ENCODE data around the gene TOMT. TPM values are rescaled to one million over a fixed set of nuclear protein-coding genes. Genes with fewer than 3 reads are reported as not detected.

The TOMT gene
- total and polyA plus RNA-seq, 2 donors = not detected

DNA sequence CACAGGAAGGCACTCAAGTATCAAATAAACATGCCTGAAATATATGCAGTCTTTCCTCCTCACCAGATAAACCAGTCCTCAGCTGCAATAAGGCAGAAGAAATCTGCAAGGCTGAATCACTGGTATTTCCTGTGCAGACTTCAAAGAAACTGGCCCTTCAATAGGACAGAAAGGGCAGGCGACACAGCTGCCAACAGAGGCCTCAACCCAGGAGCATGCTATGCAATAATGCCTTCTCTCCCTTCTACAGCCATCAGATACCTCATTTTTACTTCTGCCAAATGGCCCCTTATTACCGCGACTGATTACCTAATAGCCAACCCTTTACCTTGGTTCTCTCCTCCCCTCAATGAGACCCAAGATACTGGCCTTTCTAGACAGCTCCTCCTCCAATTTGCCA, 33.4 kb upstream of the TOMT start:
- Histone ChIP-seq H3K4me3 (ENCODE audit: low read length in 2 of 2) (no peak overlapping the region), H3K9me3 (ENCODE audit: control insufficient read depth in 2 of 2, insufficient read depth in 1 of 2, low read length in 1 of 2) (no peaks in the 10 kb centered on the region), H3K36me3 (ENCODE audit: control insufficient read depth in 2 of 2, insufficient read depth in 2 of 2, low read length in 1 of 2) (peaks cover 0 to 28% of the 10 kb centered on the region in 2 donors), H3K27me3 (ENCODE audit: control insufficient read depth in 2 of 2, insufficient read depth in 1 of 2, low read length in 1 of 2) (no peaks in the 10 kb centered on the region), H3K4me1 (ENCODE audit: control insufficient read depth in 2 of 2, insufficient read depth in 2 of 2, low read length in 2 of 2) (peaks cover 2 to 23% of the 10 kb centered on the region in 2 donors), H3K27ac (ENCODE audit: low read depth in 1 of 2, low read length in 1 of 2) (peak overlapping the region in 1 of 2 donors; percentile 43)
- DNase-seq (ENCODE audit: low read depth in 6 of 9, low spot score in 9 of 9) = peak in 1 of 9 donors; percentile 9
- WGBS = 73% methylated on average over 3 of the region's 3 CpGs

GRCh38 chr11:72075109-72075508, 30.6 kb upstream of the TOMT start:
- WGBS = 95% methylated on average over 1 of the region's 1 CpG
- Histone ChIP-seq H3K9me3 (ENCODE audit: control insufficient read depth in 2 of 2, insufficient read depth in 1 of 2, low read length in 1 of 2) (no peaks in the 10 kb centered on the region), H3K36me3 (ENCODE audit: control insufficient read depth in 2 of 2, insufficient read depth in 2 of 2, low read length in 1 of 2) (peaks cover 0 to 13% of the 10 kb centered on the region in 2 donors), H3K27ac (ENCODE audit: low read depth in 1 of 2, low read length in 1 of 2) (peak overlapping the region; percentile 47 to 62), H3K4me3 (ENCODE audit: low read length in 2 of 2) (no peak overlapping the region), H3K4me1 (ENCODE audit: control insufficient read depth in 2 of 2, insufficient read depth in 2 of 2, low read length in 2 of 2) (peaks cover 10 to 32% of the 10 kb centered on the region in 2 donors), H3K27me3 (ENCODE audit: control insufficient read depth in 2 of 2, insufficient read depth in 1 of 2, low read length in 1 of 2) (no peaks in the 10 kb centered on the region)
- peak in 3 of 9 donors; percentile 11 to 49 (median 29) for DNase-seq (ENCODE audit: low read depth in 6 of 9, low spot score in 9 of 9)

DNA sequence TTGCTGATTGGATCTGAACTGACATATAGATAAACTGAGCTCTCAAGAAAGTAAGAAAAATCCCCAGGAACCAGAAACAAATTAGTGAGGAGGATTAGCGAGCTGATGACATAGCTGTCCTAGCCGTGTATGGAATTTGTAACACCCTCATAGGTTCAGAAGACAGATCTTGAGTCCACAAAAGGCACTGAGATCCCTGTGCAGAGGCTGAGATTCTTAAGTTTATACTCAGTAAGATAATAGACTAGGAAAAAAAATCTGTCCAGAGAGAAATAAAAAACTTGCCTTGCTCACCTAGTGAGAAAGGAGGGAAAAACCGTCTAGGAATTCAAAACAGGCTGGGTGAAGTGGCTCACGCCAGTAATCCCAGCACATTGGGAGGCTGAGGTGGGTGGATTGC, 30.0 kb upstream of the TOMT start:
- Histone ChIP-seq H3K4me1 (ENCODE audit: control insufficient read depth in 2 of 2, insufficient read depth in 2 of 2, low read length in 2 of 2) (peaks cover 10 to 26% of the 10 kb centered on the region in 2 donors), H3K27ac (ENCODE audit: low read depth in 1 of 2, low read length in 1 of 2) (no peak overlapping the region), H3K9me3 (ENCODE audit: control insufficient read depth in 2 of 2, insufficient read depth in 1 of 2, low read length in 1 of 2) (no peaks in the 10 kb centered on the region), H3K27me3 (ENCODE audit: control insufficient read depth in 2 of 2, insufficient read depth in 1 of 2, low read length in 1 of 2) (no peaks in the 10 kb centered on the region), H3K4me3 (ENCODE audit: low read length in 2 of 2) (no peak overlapping the region), H3K36me3 (ENCODE audit: control insufficient read depth in 2 of 2, insufficient read depth in 2 of 2, low read length in 1 of 2) (peaks cover 0 to 13% of the 10 kb centered on the region in 2 donors)
- DNase-seq (ENCODE audit: low read depth in 6 of 9, low spot score in 9 of 9) = no peak
- 85% methylated on average over 4 of the region's 4 CpGs for WGBS

DNA sequence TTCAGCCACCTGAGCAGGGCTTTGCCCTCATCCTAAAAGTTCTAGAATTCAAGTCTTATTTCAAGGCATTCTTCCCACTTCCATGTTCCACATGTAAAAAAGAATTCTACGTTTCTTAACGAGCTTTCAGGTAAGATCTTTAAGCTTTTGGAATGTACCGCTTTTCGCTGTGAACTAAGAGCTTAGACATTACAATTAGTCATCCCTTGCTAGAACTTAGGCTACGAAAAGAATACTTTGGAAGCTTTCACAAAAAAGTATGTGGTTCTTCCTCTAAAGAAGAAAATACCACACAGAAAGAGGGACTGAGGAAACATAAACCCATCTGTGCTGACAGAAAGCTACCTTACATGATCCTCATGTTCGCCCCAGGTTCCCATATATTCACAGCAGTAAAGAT, 27.2 kb upstream of the TOMT start:
- Histone ChIP-seq H3K27me3 (ENCODE audit: control insufficient read depth in 2 of 2, insufficient read depth in 1 of 2, low read length in 1 of 2) (no peaks in the 10 kb centered on the region), H3K36me3 (ENCODE audit: control insufficient read depth in 2 of 2, insufficient read depth in 2 of 2, low read length in 1 of 2) (peaks cover 0 to 9% of the 10 kb centered on the region in 2 donors), H3K4me1 (ENCODE audit: control insufficient read depth in 2 of 2, insufficient read depth in 2 of 2, low read length in 2 of 2) (peaks cover 10 to 27% of the 10 kb centered on the region in 2 donors), H3K27ac (ENCODE audit: low read depth in 1 of 2, low read length in 1 of 2) (no peak overlapping the region), H3K4me3 (ENCODE audit: low read length in 2 of 2) (no peak overlapping the region), H3K9me3 (ENCODE audit: control insufficient read depth in 2 of 2, insufficient read depth in 1 of 2, low read length in 1 of 2) (no peaks in the 10 kb centered on the region)
- DNase-seq (ENCODE audit: low read depth in 6 of 9, low spot score in 9 of 9) = no peak
- WGBS = 94% methylated on average over 6 of the region's 6 CpGs

DNA sequence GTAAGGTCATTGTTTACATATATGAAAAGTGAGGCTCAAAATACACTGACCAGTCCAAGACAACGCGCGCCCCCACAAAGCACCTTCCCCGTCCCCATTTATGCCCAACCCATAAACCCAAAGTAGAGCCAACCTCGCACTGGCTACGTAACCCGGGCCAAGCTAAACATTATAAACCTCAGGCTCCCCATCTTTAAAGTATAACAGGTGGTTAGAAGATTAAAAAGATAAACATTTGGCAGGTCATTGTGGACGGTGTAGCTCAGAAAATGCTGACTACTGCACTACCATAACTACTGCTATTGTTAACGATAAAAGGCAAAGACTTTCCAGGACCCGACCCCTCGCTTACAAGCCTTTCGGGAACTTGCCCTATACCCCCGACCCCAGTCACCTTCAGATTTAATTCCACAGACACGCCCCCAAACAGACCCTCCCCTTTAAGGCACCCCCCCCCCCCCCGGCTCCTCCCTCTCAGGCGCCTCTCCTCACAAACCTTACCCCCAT, 25.9 kb upstream of the TOMT start:
- WGBS = 4% methylated on average over 16 of the region's 16 CpGs
- H3K4me1 ChIP-seq (ENCODE audit: control insufficient read depth in 2 of 2, insufficient read depth in 2 of 2, low read length in 2 of 2) = peaks cover 10 to 27% of the 10 kb centered on the region in 2 donors
- peaks cover 0 to 9% of the 10 kb centered on the region in 2 donors for H3K36me3 ChIP-seq (ENCODE audit: control insufficient read depth in 2 of 2, insufficient read depth in 2 of 2, low read length in 1 of 2)
- H3K9me3 ChIP-seq (ENCODE audit: control insufficient read depth in 2 of 2, insufficient read depth in 1 of 2, low read length in 1 of 2) = no peaks in the 10 kb centered on the region
- peak overlapping the region; percentile 57 to 87 for H3K27ac ChIP-seq (ENCODE audit: low read depth in 1 of 2, low read length in 1 of 2)
- DNase-seq (ENCODE audit: low read depth in 6 of 9, low spot score in 9 of 9) = peak in 1 of 9 donors; percentile 45
- H3K4me3 ChIP-seq (ENCODE audit: low read length in 2 of 2) = peak overlapping the region; percentile 67 to 70
- no peaks in the 10 kb centered on the region for H3K27me3 ChIP-seq (ENCODE audit: control insufficient read depth in 2 of 2, insufficient read depth in 1 of 2, low read length in 1 of 2)

GRCh38 chr11:72080326-72081183, 25.2 kb upstream of the TOMT start, which contains the start of the genes LRRC51 and NUMA1:
LRRC51 (plus strand) TSS chr11:72080850; CDS start chr11:72089084, 8,234 bp downstream.
NUMA1 (minus strand) TSS chr11:72080542; CDS start chr11:72035943, 44,599 bp downstream.
- under 1% methylated on average over 60 of the region's 60 CpGs for WGBS
- Histone ChIP-seq H3K9me3 (ENCODE audit: control insufficient read depth in 2 of 2, insufficient read depth in 1 of 2, low read length in 1 of 2) (no peaks in the 10 kb centered on the region), H3K4me3 (ENCODE audit: low read length in 2 of 2) (peak within 1 kb of the TSS; percentile 67 to 70), H3K4me1 (ENCODE audit: control insufficient read depth in 2 of 2, insufficient read depth in 2 of 2, low read length in 2 of 2) (peaks cover 10 to 23% of the 10 kb centered on the region in 2 donors), H3K27ac (ENCODE audit: low read depth in 1 of 2, low read length in 1 of 2) (peak within 1 kb of the TSS; percentile 83 to 87), H3K27me3 (ENCODE audit: control insufficient read depth in 2 of 2, insufficient read depth in 1 of 2, low read length in 1 of 2) (no peaks in the 10 kb centered on the region), H3K36me3 (ENCODE audit: control insufficient read depth in 2 of 2, insufficient read depth in 2 of 2, low read length in 1 of 2) (peaks cover 0 to 10% of the 10 kb centered on the region in 2 donors)
- DNase-seq (ENCODE audit: low read depth in 6 of 9, low spot score in 9 of 9) = peak; percentile 99 to 100 (median 100)

- Histone ChIP-seq H3K27ac (ENCODE audit: low read depth in 1 of 2, low read length in 1 of 2) (peak overlapping the region; percentile 80 to 83), H3K4me3 (ENCODE audit: low read length in 2 of 2) (peak overlapping the region; percentile 54 to 67), H3K9me3 (ENCODE audit: control insufficient read depth in 2 of 2, insufficient read depth in 1 of 2, low read length in 1 of 2) (no peaks in the 10 kb centered on the region), H3K36me3 (ENCODE audit: control insufficient read depth in 2 of 2, insufficient read depth in 2 of 2, low read length in 1 of 2) (peaks cover 0 to 7% of the 10 kb centered on the region in 2 donors), H3K4me1 (ENCODE audit: control insufficient read depth in 2 of 2, insufficient read depth in 2 of 2, low read length in 2 of 2) (peaks cover 10 to 23% of the 10 kb centered on the region in 2 donors), H3K27me3 (ENCODE audit: control insufficient read depth in 2 of 2, insufficient read depth in 1 of 2, low read length in 1 of 2) (no peaks in the 10 kb centered on the region)
- no peak for DNase-seq (ENCODE audit: low read depth in 6 of 9, low spot score in 9 of 9)
- WGBS = 82% methylated on average over 21 of the region's 21 CpGs
These were observed 24.5 kb upstream of the TOMT start for GRCh38 chr11:72081184-72081644.

- WGBS = 96% methylated on average over 3 of the region's 3 CpGs
- peaks cover 0 to 6% of the 10 kb centered on the region in 2 donors for H3K36me3 ChIP-seq (ENCODE audit: control insufficient read depth in 2 of 2, insufficient read depth in 2 of 2, low read length in 1 of 2)
- H3K27me3 ChIP-seq (ENCODE audit: control insufficient read depth in 2 of 2, insufficient read depth in 1 of 2, low read length in 1 of 2) = no peaks in the 10 kb centered on the region
- no peaks in the 10 kb centered on the region for H3K9me3 ChIP-seq (ENCODE audit: control insufficient read depth in 2 of 2, insufficient read depth in 1 of 2, low read length in 1 of 2)
- H3K4me1 ChIP-seq (ENCODE audit: control insufficient read depth in 2 of 2, insufficient read depth in 2 of 2, low read length in 2 of 2) = peaks cover 10 to 23% of the 10 kb centered on the region in 2 donors
- H3K27ac ChIP-seq (ENCODE audit: low read depth in 1 of 2, low read length in 1 of 2) = peak overlapping the region in 1 of 2 donors; percentile 30
- no peak for DNase-seq (ENCODE audit: low read depth in 6 of 9, low spot score in 9 of 9)
- H3K4me3 ChIP-seq (ENCODE audit: low read length in 2 of 2) = no peak overlapping the region
These were observed 23.8 kb upstream of the TOMT start for GRCh38 chr11:72081821-72082453.

Measured in thymus (tissue), 11 donors.